Thymus (tissue), 11 donors: ENCODE measurements around the gene CCDC190. TPM values are rescaled to one million over a fixed set of nuclear protein-coding genes. Genes with fewer than 3 reads are reported as not detected.

ENCODE experiments used
- DNase-seq, 9 donors: peaks; one replicate each; pipeline ENCODE4 v3.0.0-alpha.2; 2013; ENCODE audit warnings: low spot score in 9 of 9, low read depth in 6 of 9, missing footprints in 1 of 9
- H3K27ac ChIP-seq, 2 donors: one replicate each; pipeline ENCODE4 v1.5.1; 2013; ENCODE audit warnings: control low read depth in 1 of 2, low read depth in 1 of 2, low read length in 1 of 2, mild to moderate bottlenecking in 1 of 2, moderate library complexity in 1 of 2
- H3K27me3 ChIP-seq, 2 donors: one replicate each; pipeline ENCODE4 v1.5.1; 2013; ENCODE audit warnings: low read length in 1 of 2; ENCODE audit not compliant: control insufficient read depth in 2 of 2, insufficient read depth in 1 of 2
- H3K36me3 ChIP-seq, 2 donors: one replicate each; pipeline ENCODE4 v1.5.1; 2013; ENCODE audit warnings: low read length in 1 of 2, mild to moderate bottlenecking in 1 of 2, moderate library complexity in 1 of 2; ENCODE audit not compliant: control insufficient read depth in 2 of 2, insufficient read depth in 2 of 2
- H3K4me1 ChIP-seq, 2 donors: one replicate each; pipeline ENCODE4 v1.5.1; 2013; ENCODE audit warnings: low read length in 2 of 2; ENCODE audit not compliant: control insufficient read depth in 2 of 2, insufficient read depth in 2 of 2
- H3K4me3 ChIP-seq, 2 donors: one replicate each; pipeline ENCODE4 v1.5.1; 2013; ENCODE audit warnings: low read length in 2 of 2, control low read depth in 1 of 2, mild to moderate bottlenecking in 1 of 2
- H3K9me3 ChIP-seq, 2 donors: one replicate each; pipeline ENCODE4 v1.5.1; 2013; ENCODE audit warnings: low read length in 1 of 2, mild to moderate bottlenecking in 1 of 2; ENCODE audit not compliant: control insufficient read depth in 2 of 2, insufficient read depth in 1 of 2
- WGBS: extraction: QIAGEN DNeasy Blood & Tissue Kit; methylation state at CpG from one replicate; pipeline ENCODE4 v1.1.7; 2013; 5-methylcytosine and 5-hydroxymethylcytosine counted together
- polyA plus RNA-seq: library from polyadenylated mRNA; stranded (reverse); fragments of 200-250 nt; gene quantifications from one replicate; pipeline ENCODE4 v1.2.3, GENCODE V29; 2013
- total RNA-seq: library from RNA; stranded (reverse); fragments of 120-200 nt; gene quantifications from one replicate; pipeline ENCODE4 v1.2.4, GENCODE V29; 2013
- donor health status: healthy.

Gene CCDC190
- total and polyA plus RNA-seq, 2 donors, result under 0.01 to 0.32 TPM

DNA sequence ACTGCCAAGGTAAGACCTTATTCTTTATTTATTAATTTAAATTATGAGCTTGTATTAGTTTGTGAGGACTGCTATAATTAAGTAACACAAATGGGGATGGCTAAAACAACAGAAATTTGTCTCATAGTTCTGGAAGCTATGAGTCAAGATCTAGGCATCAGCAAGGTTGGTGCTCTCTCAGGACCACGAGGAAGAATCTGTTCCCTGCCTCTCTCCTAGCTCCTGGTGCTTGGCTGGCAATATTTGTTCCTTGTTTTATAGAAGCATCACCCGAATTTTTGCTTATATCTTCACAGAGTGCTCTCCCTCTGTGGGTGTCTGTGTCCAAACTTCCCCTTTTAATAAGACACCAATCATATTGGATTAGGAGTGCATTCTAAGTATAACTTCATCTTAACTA is 41.4 kb upstream of the CCDC190 start:
- Histone ChIP-seq H3K27ac (no peak overlapping the region), H3K9me3 (no peaks in the 10 kb centered on the region), H3K36me3 (no peaks in the 10 kb centered on the region), H3K4me1 (no peaks in the 10 kb centered on the region), H3K27me3 (no peaks in the 10 kb centered on the region), H3K4me3 (no peak overlapping the region)
- DNase-seq, result no peak
- WGBS, result 70% methylated on average over 2 of the region's 2 CpGs

DNA sequence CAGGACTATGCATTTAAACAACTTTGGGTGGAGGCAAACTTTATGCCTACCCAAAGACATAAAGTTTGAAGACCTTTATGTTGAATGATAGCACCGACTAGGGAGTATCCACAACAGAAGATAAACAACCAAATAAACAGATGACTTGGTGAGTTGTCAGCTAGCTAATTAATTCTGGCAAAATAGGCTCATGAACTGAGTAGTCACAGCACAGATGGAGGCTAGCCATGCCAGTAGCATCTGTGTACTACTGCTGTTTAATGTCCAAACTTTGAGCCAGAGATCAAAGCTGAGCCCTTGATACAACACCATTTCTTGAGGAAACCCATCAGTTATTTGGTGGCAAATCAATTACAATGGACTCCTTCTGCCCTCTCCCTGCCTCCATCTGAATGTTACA is 40.3 kb upstream of the CCDC190 start:
- DNase-seq, result no peak
- H3K4me3 ChIP-seq, result no peak overlapping the region
- 69% methylated on average over 1 of the region's 1 CpG for WGBS
- no peak overlapping the region for H3K27ac ChIP-seq
- H3K27me3 ChIP-seq, result no peaks in the 10 kb centered on the region
- H3K4me1 ChIP-seq, result no peaks in the 10 kb centered on the region
- H3K36me3 ChIP-seq, result no peaks in the 10 kb centered on the region
- no peaks in the 10 kb centered on the region for H3K9me3 ChIP-seq

DNA sequence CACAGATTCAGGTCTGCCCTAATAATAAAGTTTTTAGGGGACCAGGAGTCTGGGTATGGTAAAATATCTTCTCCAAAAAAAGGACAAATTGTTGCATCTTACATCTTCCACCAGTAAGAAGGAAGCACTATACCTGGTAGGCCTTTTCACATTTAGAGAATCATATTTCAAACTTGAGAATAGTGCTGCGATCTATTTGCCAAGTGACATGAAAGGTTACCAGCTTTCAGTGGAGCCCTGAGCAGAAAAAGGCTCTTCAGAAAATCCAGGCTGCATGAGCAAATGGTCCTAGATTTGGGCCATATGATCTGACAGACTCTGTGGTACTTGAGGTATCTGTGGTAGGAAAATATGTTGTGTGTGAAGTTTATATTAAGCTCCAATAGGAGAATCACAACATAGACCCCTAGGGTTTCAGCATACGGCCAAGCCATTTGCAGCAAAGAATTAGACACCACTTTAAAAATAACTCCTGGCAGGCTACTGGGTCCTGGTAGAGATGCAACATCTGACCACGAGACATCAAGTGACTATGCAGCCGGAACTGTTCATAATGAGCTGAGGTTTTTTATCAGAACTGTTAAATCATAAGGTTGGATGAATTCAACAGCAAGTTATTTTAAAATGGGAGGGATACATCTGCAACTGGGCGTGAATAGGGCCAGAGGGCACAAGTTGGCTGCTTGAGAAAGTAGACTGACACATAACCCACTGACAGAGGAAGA is 38.6 kb upstream of the CCDC190 start:
- DNase-seq, result no peak
- H3K27me3 ChIP-seq, result no peaks in the 10 kb centered on the region
- H3K4me3 ChIP-seq, result no peak overlapping the region
- no peaks in the 10 kb centered on the region for H3K9me3 ChIP-seq
- H3K36me3 ChIP-seq, result no peaks in the 10 kb centered on the region
- WGBS, result 89% methylated on average over 5 of the region's 5 CpGs
- no peaks in the 10 kb centered on the region for H3K4me1 ChIP-seq
- no peak overlapping the region for H3K27ac ChIP-seq

DNA sequence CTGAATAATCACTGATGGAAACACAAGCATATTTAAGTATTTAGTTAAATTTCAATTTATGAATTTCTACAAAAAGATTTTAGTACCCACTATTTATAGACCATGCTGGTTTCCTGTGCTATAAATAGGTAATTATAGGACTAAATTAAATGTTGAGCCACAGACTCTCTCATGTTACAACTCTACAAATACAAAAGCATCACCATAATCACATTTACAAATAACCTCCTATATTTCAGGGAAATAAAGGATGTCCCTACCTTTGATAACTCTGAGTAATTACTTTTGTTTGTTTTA is 32.6 kb upstream of the CCDC190 start:
- H3K4me3 ChIP-seq, result no peak overlapping the region
- no peaks in the 10 kb centered on the region for H3K36me3 ChIP-seq
- no peak overlapping the region for H3K27ac ChIP-seq
- no peak for DNase-seq
- H3K27me3 ChIP-seq, result no peaks in the 10 kb centered on the region
- H3K9me3 ChIP-seq, result no peaks in the 10 kb centered on the region
- no peaks in the 10 kb centered on the region for H3K4me1 ChIP-seq

DNA sequence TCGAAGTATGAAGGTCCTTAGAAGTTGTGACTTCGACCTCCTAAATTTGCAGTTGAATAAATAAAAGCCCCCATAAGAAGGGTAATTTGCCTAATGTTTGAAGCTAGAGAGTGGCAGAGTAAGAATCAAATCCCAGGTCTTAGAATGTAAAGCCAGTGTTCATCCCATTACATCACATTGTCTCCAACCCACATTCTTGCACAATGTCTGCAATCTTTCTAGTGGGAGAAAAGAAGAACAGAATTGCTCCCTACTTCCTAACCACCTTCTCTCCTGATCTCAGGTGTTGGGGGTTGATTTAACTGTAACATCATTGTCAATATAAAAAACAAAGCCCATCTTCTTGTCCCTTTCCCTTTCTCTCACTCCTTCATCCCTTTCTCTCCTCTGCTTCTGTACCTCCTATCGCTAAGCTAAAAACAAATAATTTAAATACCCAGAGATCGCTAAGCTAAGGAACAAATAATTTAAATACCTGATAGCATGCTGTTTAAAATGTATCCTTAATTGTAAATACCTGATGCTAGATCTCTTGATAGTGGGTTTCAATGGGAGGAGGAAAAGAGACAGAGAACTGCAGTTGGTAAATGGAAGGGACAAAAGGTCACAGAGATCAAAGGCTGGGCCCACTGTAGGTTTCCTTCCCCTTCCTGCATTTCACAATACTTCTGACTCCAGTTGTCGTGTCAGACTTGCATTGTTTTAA is 32.1 kb upstream of the CCDC190 start:
- H3K36me3 ChIP-seq, result no peaks in the 10 kb centered on the region
- no peak for DNase-seq
- WGBS, result 63% methylated on average over 5 of the region's 5 CpGs
- H3K9me3 ChIP-seq, result no peaks in the 10 kb centered on the region
- H3K27ac ChIP-seq, result no peak overlapping the region
- no peaks in the 10 kb centered on the region for H3K4me1 ChIP-seq
- H3K27me3 ChIP-seq, result no peaks in the 10 kb centered on the region
- H3K4me3 ChIP-seq, result no peak overlapping the region

DNA sequence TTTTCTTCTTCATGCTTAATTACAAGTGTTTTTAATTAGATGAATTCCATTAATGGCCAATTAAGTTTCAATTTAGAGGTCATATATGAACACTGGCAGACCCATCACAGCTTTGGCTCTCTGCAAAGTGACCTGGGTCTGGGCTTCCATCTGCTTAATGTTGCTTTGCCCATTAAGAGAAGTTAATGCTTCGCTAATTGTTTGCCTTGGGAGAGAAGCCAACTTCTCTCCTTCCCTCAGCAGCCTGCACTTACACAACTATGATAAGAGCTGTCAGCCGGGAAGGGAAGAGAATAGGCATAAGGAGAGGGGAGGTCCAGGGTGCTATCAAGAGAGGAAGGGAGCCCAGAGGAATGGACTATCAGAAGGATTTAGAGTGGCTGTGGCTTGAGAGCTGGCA is 29.0 kb upstream of the CCDC190 start:
- Histone ChIP-seq H3K4me1 (no peaks in the 10 kb centered on the region), H3K9me3 (no peaks in the 10 kb centered on the region), H3K4me3 (no peak overlapping the region), H3K36me3 (no peaks in the 10 kb centered on the region), H3K27ac (no peak overlapping the region), H3K27me3 (no peaks in the 10 kb centered on the region)
- no peak for DNase-seq
- WGBS, result 86% methylated on average over 2 of the region's 2 CpGs

DNA sequence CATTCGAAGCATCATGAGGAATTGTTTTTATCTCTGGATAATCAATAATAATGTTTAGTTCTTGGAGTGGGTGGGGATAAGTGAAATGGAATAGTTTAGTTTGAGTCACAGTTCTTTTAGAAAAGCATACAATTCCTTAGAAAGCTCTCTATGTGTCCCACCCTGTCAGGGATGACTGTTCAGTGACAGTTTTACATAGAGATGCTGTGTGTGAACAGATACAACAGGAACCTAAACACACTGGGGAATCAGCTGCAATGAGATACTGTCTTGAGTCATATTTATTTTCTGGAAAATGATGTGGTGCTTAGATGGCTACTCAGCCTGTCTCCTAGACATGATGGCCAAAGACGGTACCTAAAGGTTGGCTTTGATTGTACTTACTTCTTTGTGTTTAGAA is 25.7 kb upstream of the CCDC190 start:
- H3K27me3 ChIP-seq, result no peaks in the 10 kb centered on the region
- no peaks in the 10 kb centered on the region for H3K9me3 ChIP-seq
- no peak for DNase-seq
- H3K27ac ChIP-seq, result no peak overlapping the region
- no peaks in the 10 kb centered on the region for H3K4me1 ChIP-seq
- no peaks in the 10 kb centered on the region for H3K36me3 ChIP-seq
- no peak overlapping the region for H3K4me3 ChIP-seq
- WGBS, result 95% methylated on average over 2 of the region's 2 CpGs

DNA sequence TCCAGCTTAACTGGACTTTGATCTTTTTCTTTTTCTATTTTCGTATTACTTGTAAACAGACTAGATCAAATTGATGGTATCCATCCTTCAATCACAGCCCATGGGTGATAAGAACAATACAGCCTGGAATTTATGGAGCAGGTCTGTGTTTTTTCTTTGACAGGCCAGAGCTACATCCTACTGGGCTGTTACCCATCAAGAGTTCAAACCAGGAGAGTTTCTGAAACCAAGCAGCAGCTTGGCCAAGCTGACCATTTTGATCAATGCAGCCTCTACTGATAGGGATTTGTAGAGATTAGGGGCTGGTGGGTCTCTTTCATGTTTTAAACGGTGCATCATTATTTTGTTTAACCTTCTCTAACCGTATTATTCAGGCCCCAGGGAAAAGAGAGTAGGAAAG is 24.3 kb upstream of the CCDC190 start:
- WGBS, result 35% methylated on average over 3 of the region's 3 CpGs
- Histone ChIP-seq H3K4me3 (no peak overlapping the region), H3K27ac (no peak overlapping the region), H3K9me3 (no peaks in the 10 kb centered on the region), H3K4me1 (no peaks in the 10 kb centered on the region), H3K36me3 (no peaks in the 10 kb centered on the region), H3K27me3 (no peaks in the 10 kb centered on the region)
- no peak for DNase-seq

DNA sequence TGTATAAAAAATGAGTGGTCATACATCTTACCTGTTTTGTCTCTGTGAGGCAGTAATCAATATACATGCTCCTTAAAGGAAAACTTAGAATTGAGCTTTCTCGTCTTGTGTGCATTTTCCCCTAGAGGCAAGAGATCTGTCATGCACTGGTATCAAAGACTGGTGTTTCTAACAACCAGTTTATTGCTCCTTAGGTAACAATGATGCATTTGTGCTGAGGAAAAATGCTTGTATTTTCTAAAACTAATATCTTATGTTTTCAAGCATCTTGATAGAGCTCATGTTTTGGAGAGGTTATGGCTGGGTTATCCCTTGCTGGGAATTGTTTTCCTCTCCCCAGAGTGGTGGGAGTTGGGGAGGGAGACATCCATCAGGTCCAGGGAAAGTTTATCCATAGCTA is 23.9 kb upstream of the CCDC190 start:
- Histone ChIP-seq H3K9me3 (no peaks in the 10 kb centered on the region), H3K4me1 (no peaks in the 10 kb centered on the region), H3K27me3 (no peaks in the 10 kb centered on the region), H3K4me3 (no peak overlapping the region), H3K36me3 (no peaks in the 10 kb centered on the region), H3K27ac (no peak overlapping the region)
- WGBS, result 98% methylated on average over 1 of the region's 1 CpG
- no peak for DNase-seq
